Neural cell (in vitro differentiated cells): ENCODE results near the gene TAF3. TPM values are rescaled to one million over a fixed set of nuclear protein-coding genes. Genes with fewer than 3 reads are reported as not detected.

ENCODE experiments used
- H2AFZ ChIP-seq: fragments of 200-600, 300-800 bp; sonication (generic), shearing (Covaris generic); 2 replicates; pipeline ENCODE4 v1.6.0; 2014; ENCODE audit warnings: low read depth, mild to moderate bottlenecking, antibody characterized with exemption, low read length, moderate library complexity
- H3F3A ChIP-seq: fragments of 200-600 bp; shearing (Covaris generic); 2 replicates; pipeline ENCODE4 v1.6.1; 2016; ENCODE audit warnings: mild to moderate bottlenecking, moderate library complexity, mixed read lengths, antibody characterized with exemption, low read length; ENCODE audit not compliant: insufficient read depth, poor library complexity, severe bottlenecking
- H3K27ac ChIP-seq: fragments of 200-600, 300-800 bp; sonication (generic), shearing (Covaris generic); 2 replicates; pipeline ENCODE4 v1.5.1; 2014; ENCODE audit warnings: mild to moderate bottlenecking, low read length, moderate library complexity
- H3K27me3 ChIP-seq: fragments of 300-800, 200-600 bp; sonication (generic), shearing (Covaris generic); 2 replicates; pipeline ENCODE4 v1.6.0; 2014; ENCODE audit warnings: mild to moderate bottlenecking, low read depth, low read length, moderate library complexity; ENCODE audit not compliant: insufficient read depth
- H3K36me3 ChIP-seq: fragments of 300-800, 200-600 bp; sonication (generic), shearing (Covaris generic); 2 replicates; pipeline ENCODE4 v1.5.1; 2014; ENCODE audit warnings: mild to moderate bottlenecking, antibody characterized with exemption, low read length, moderate library complexity; ENCODE audit not compliant: insufficient read depth
- H3K4me2 ChIP-seq: fragments of 300-800, 200-600 bp; sonication (generic), shearing (Covaris generic); 2 replicates; pipeline ENCODE4 v1.6.0; 2014; ENCODE audit warnings: mild to moderate bottlenecking, low read length
- H3K4me3 ChIP-seq: fragments of 300-800, 200-600 bp; sonication (generic), shearing (Covaris generic); 2 replicates; pipeline ENCODE4 v1.5.1; 2014; ENCODE audit warnings: mild to moderate bottlenecking, low read length, moderate library complexity
- H3K79me2 ChIP-seq: fragments of 200-600 bp; shearing (Covaris generic); replicated peaks from 2 replicates; pipeline ENCODE4 v1.6.0; 2014; ENCODE audit warnings: mild to moderate bottlenecking, low read length, moderate library complexity; ENCODE audit not compliant: insufficient read depth
- H3K9ac ChIP-seq: fragments of 300-800, 200-600 bp; sonication (generic), shearing (Covaris generic); 2 replicates; pipeline ENCODE4 v1.6.1; 2016; ENCODE audit warnings: mild to moderate bottlenecking, low read length, mixed read lengths
- H3K9me2 ChIP-seq: fragments of 200-600 bp; shearing (Covaris generic); 2 replicates; pipeline ENCODE4 v1.6.1; 2016; ENCODE audit warnings: mild to moderate bottlenecking, low read length, mixed read lengths; ENCODE audit not compliant: insufficient read depth
- H3K9me3 ChIP-seq: fragments of 200-600, 300-800 bp; sonication (generic), shearing (Covaris generic); 2 replicates; pipeline ENCODE4 v1.6.1; 2016; ENCODE audit warnings: mild to moderate bottlenecking, mixed run types, low read length, moderate library complexity, mixed read lengths
- H4K20me1 ChIP-seq: fragments of 200-600 bp; shearing (Covaris generic); 2 replicates; pipeline ENCODE4 v1.6.1; 2016; ENCODE audit warnings: mild to moderate bottlenecking, mixed run types; ENCODE audit not compliant: insufficient read depth
- EP300 ChIP-seq: fragments of 450-650 bp; conservative IDR thresholded peaks from 2 replicates; pipeline ENCODE4 v1.6.1; 2014; ENCODE audit warnings: antibody characterized with exemption, mild to moderate bottlenecking, moderate library complexity; ENCODE audit not compliant: poor library complexity, severe bottlenecking
- EZH2 ChIP-seq: fragments of 200-600, 300-800 bp; shearing (Covaris generic), sonication (generic); IDR thresholded peaks from 2 replicates; pipeline ENCODE4 v1.6.1; 2014; ENCODE audit warnings: antibody characterized with exemption, low read length, borderline replicate concordance, mild to moderate bottlenecking; ENCODE audit not compliant: insufficient read depth, poor library complexity, severe bottlenecking
- MXI1 ChIP-seq: fragments of 450-650 bp; conservative IDR thresholded peaks from 2 replicates; pipeline ENCODE4 v1.6.1; 2014; ENCODE audit warnings: antibody characterized with exemption, mild to moderate bottlenecking; ENCODE audit not compliant: poor library complexity, severe bottlenecking
- POLR2AphosphoS5 ChIP-seq: IDR thresholded peaks from 2 replicates; pipeline ENCODE4 v1.6.1; 2012
- RAD21 ChIP-seq: fragments of 450-650 bp; conservative IDR thresholded peaks from 2 replicates; pipeline ENCODE4 v1.6.1; 2014; ENCODE audit warnings: antibody characterized with exemption, mild to moderate bottlenecking, moderate library complexity
- SMC3 ChIP-seq: fragments of 450-650 bp; conservative IDR thresholded peaks from 2 replicates; pipeline ENCODE4 v1.6.1; 2014; ENCODE audit warnings: antibody characterized with exemption, mild to moderate bottlenecking, moderate library complexity; ENCODE audit not compliant: poor library complexity
- TAF1 ChIP-seq: IDR thresholded peaks from 2 replicates; pipeline ENCODE4 v1.6.1; 2012; ENCODE audit warnings: low read depth
- polyA plus RNA-seq: library from polyadenylated mRNA; depleted of rRNA; stranded (reverse); fragments of >200 nt; gene quantifications from 2 replicates; pipeline ENCODE4 v1.2.3, GENCODE V29; 2014
- TF ChIP-seq, protein P1 (sequence below): IDR thresholded peaks from 2 replicates; pipeline ENCODE4 v1.6.1; 2012; ENCODE audit warnings: borderline replicate concordance
- TF ChIP-seq, protein P2 (sequence below): fragments of 450-650 bp; IDR thresholded peaks from 2 replicates; pipeline ENCODE4 v1.5.1; 2014; ENCODE audit warnings: antibody characterized with exemption, mild to moderate bottlenecking, moderate library complexity; ENCODE audit not compliant: poor library complexity, severe bottlenecking

The TAF3 gene
- polyA plus RNA-seq, 1 donor from 2014 or later = 2.0 TPM

DNA sequence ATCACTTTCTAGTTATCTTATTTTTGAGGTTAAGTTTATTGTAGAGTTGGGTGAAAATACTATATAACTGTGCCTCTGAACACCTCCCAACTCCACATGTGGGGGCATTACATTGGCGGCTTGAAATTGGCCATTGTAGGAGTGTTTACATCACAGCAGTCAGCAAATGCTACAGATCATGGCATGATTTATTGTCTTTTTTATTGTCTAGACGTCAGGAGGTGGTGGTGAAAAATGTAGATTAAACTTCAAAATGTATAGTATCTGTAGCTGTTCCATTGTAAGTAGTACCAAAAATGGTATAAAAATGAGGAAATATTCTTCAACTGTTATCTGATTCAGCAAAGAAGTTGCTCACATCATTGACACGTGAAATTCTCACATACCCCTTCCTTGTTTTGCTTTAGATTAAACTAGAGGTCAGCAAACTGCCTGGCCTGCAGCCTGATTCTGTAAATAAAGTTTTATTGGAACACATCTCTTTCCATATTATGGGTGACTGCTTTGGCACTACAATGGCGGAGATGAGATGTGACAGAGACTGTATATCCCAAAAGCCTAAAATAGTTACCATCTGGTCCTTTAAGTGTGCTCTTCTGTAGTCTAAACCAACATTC, 35.0 kb downstream of the TAF3 start:
- no peaks in the 10 kb centered on the region for H3K27me3 ChIP-seq
- no peak overlapping the region for H3K4me2 ChIP-seq
- H3F3A ChIP-seq = no peaks in the 10 kb centered on the region
- H3K79me2 ChIP-seq = peaks cover 5% of the 10 kb centered on the region
- no peaks in the 10 kb centered on the region for H3K9me3 ChIP-seq
- no peaks in the 10 kb centered on the region for H3K9me2 ChIP-seq
- no peak overlapping the region for H3K9ac ChIP-seq
- H3K4me3 ChIP-seq = no peak overlapping the region
- TF ChIP-seq EZH2 = no peak
- TF ChIP-seq, protein P1, sequence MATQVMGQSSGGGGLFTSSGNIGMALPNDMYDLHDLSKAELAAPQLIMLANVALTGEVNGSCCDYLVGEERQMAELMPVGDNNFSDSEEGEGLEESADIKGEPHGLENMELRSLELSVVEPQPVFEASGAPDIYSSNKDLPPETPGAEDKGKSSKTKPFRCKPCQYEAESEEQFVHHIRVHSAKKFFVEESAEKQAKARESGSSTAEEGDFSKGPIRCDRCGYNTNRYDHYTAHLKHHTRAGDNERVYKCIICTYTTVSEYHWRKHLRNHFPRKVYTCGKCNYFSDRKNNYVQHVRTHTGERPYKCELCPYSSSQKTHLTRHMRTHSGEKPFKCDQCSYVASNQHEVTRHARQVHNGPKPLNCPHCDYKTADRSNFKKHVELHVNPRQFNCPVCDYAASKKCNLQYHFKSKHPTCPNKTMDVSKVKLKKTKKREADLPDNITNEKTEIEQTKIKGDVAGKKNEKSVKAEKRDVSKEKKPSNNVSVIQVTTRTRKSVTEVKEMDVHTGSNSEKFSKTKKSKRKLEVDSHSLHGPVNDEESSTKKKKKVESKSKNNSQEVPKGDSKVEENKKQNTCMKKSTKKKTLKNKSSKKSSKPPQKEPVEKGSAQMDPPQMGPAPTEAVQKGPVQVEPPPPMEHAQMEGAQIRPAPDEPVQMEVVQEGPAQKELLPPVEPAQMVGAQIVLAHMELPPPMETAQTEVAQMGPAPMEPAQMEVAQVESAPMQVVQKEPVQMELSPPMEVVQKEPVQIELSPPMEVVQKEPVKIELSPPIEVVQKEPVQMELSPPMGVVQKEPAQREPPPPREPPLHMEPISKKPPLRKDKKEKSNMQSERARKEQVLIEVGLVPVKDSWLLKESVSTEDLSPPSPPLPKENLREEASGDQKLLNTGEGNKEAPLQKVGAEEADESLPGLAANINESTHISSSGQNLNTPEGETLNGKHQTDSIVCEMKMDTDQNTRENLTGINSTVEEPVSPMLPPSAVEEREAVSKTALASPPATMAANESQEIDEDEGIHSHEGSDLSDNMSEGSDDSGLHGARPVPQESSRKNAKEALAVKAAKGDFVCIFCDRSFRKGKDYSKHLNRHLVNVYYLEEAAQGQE = no peak
- no peak for TF ChIP-seq RAD21
- no peak for TF ChIP-seq POLR2AphosphoS5
- TF ChIP-seq EP300 = no peak
- no peak for TF ChIP-seq TAF1
- no peak for TF ChIP-seq MXI1
- TF ChIP-seq, protein P2, sequence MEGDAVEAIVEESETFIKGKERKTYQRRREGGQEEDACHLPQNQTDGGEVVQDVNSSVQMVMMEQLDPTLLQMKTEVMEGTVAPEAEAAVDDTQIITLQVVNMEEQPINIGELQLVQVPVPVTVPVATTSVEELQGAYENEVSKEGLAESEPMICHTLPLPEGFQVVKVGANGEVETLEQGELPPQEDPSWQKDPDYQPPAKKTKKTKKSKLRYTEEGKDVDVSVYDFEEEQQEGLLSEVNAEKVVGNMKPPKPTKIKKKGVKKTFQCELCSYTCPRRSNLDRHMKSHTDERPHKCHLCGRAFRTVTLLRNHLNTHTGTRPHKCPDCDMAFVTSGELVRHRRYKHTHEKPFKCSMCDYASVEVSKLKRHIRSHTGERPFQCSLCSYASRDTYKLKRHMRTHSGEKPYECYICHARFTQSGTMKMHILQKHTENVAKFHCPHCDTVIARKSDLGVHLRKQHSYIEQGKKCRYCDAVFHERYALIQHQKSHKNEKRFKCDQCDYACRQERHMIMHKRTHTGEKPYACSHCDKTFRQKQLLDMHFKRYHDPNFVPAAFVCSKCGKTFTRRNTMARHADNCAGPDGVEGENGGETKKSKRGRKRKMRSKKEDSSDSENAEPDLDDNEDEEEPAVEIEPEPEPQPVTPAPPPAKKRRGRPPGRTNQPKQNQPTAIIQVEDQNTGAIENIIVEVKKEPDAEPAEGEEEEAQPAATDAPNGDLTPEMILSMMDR = no peak
- TF ChIP-seq SMC3 = no peak
- H3K27ac ChIP-seq = no peak overlapping the region
- H3K36me3 ChIP-seq = no peaks in the 10 kb centered on the region
- no peaks in the 10 kb centered on the region for H4K20me1 ChIP-seq
- H2AFZ ChIP-seq = no peak overlapping the region

DNA sequence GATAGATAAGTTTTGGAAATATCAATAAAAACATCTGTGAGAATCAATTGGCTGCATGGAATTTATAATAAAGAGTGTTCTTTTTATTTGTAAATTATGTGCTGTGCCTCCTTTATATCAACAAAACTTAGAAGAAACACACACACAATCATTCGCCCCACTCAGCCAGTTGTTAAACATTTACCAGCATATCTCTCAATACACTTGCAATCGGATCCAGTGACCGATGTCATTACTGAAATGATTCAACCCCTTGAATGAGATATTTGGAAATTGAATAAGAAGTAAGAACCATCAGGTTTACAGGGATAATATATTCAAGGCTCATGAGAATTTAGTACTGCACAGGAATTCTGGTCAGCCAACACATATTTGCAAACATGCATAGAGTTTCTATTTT, 35.6 kb downstream of the TAF3 start:
- H3F3A ChIP-seq = no peaks in the 10 kb centered on the region
- no peak overlapping the region for H3K9ac ChIP-seq
- H4K20me1 ChIP-seq = no peaks in the 10 kb centered on the region
- no peaks in the 10 kb centered on the region for H3K9me3 ChIP-seq
- H3K36me3 ChIP-seq = no peaks in the 10 kb centered on the region
- H3K9me2 ChIP-seq = no peaks in the 10 kb centered on the region
- no peak overlapping the region for H2AFZ ChIP-seq
- TF ChIP-seq SMC3 (no peak), EZH2 (no peak), MXI1 (no peak), POLR2AphosphoS5 (no peak), EP300 (no peak), TAF1 (no peak)
- TF ChIP-seq, protein P2 = no peak
- TF ChIP-seq, protein P1 = no peak
- no peaks in the 10 kb centered on the region for H3K27me3 ChIP-seq
- H3K79me2 ChIP-seq = peaks cover 5% of the 10 kb centered on the region
- H3K4me2 ChIP-seq = no peak overlapping the region
- H3K27ac ChIP-seq = no peak overlapping the region
- no peak overlapping the region for H3K4me3 ChIP-seq
